H1 (cell line): Measurements from ENCODE around the gene LSM7. TPM values are rescaled to one million over a fixed set of nuclear protein-coding genes. Genes with fewer than 3 reads are reported as not detected.

Experiments used
- CTCF ChIA-PET: fragments of 300-600 bp; sonication (Branson Sonifier 250); formaldehyde crosslinking; loops from one replicate; lab custom pipeline; 2021; ENCODE audit not compliant: partially characterized antibody; lab: Charles Lee
- POLR2A ChIA-PET: fragments of 300-600 bp; sonication (Branson Sonifier 250); formaldehyde crosslinking; loops from one replicate; lab custom pipeline; 2021; ENCODE audit warnings: inconsistent platforms; ENCODE audit not compliant: partially characterized antibody; lab: Charles Lee
- DNase-seq, 2 experiments: peaks; one replicate each; pipeline versions ENCODE4 v3.0.0 to v3.0.0-alpha.2; 2010 to 2022; ENCODE audit warnings: low spot score in 2 of 2, low read depth in 1 of 2, mixed read lengths in 1 of 2
- FAIRE-seq: peaks from 2 replicates; lab custom pipeline; 2011; peaks lifted over from hg19 to GRCh38; lab: Jason Lieb, UNC
- H2AFZ ChIP-seq: 2 replicates; pipeline ENCODE4 v1.8.1; 2012; ENCODE audit warnings: low read length, inconsistent platforms
- H2AK5ac ChIP-seq: 2 replicates; pipeline ENCODE4 v1.6.1; 2013; ENCODE audit warnings: low read depth, low read length
- H2BK120ac ChIP-seq: replicated peaks from 2 replicates; pipeline ENCODE3; 2013; ENCODE audit warnings: low read depth, low read length, inconsistent platforms
- H2BK12ac ChIP-seq: 2 replicates; pipeline ENCODE4 v1.6.1; 2013; ENCODE audit warnings: low read depth, low read length
- H2BK15ac ChIP-seq: 2 replicates; pipeline ENCODE4 v1.6.1; 2013; ENCODE audit warnings: low read length
- H2BK20ac ChIP-seq: 2 replicates; pipeline ENCODE4 v1.6.1; 2013; ENCODE audit warnings: low read length
- H2BK5ac ChIP-seq: 2 replicates; pipeline ENCODE4 v1.6.1; 2013; ENCODE audit warnings: low read depth, low read length
- H3K14ac ChIP-seq: 2 replicates; pipeline ENCODE4 v1.6.1; 2013; ENCODE audit warnings: inconsistent platforms; ENCODE audit not compliant: insufficient read length
- H3K18ac ChIP-seq: 2 replicates; pipeline ENCODE4 v1.6.1; 2013; ENCODE audit warnings: low read length; ENCODE audit errors: extremely low read depth
- H3K23ac ChIP-seq: 2 replicates; pipeline ENCODE4 v1.6.1; 2013; ENCODE audit warnings: inconsistent platforms; ENCODE audit not compliant: insufficient read length
- H3K23me2 ChIP-seq: 2 replicates; pipeline ENCODE4 v1.6.1; 2013; ENCODE audit warnings: low read depth, low read length
- H3K27ac ChIP-seq: 2 replicates; pipeline ENCODE4 v1.6.1; 2011; ENCODE audit warnings: low read depth, low read length, inconsistent platforms
- H3K27me3 ChIP-seq, 4 experiments: replicated peaks in 1 of 4; 1 replicate in 1 of 4; 2 replicates in 3 of 4; pipeline versions ENCODE4 v1.6.1 to v1.8.1; 2011 to 2013; ENCODE audit warnings: low read length in 3 of 4, mild to moderate bottlenecking in 3 of 4, inconsistent platforms in 2 of 4, mixed read lengths in 2 of 4, moderate library complexity in 1 of 4; ENCODE audit not compliant: control insufficient read depth in 3 of 4, insufficient read depth in 3 of 4; ENCODE audit errors: extremely low read depth in 1 of 4
- H3K36me3 ChIP-seq, 4 experiments: 2 replicates each; pipeline versions ENCODE4 v1.6.1 to v1.8.1; 2011 to 2013; ENCODE audit warnings: mild to moderate bottlenecking in 4 of 4, low read length in 3 of 4, moderate library complexity in 2 of 4, control low read depth in 1 of 4, inconsistent platforms in 1 of 4; ENCODE audit not compliant: insufficient read depth in 4 of 4, control insufficient read depth in 2 of 4
- H3K4ac ChIP-seq: replicated peaks from 2 replicates; pipeline ENCODE3; 2013; ENCODE audit warnings: low read length, low read depth, mixed read lengths, inconsistent platforms; ENCODE audit not compliant: insufficient read length
- H3K4me1 ChIP-seq, 4 experiments: replicated peaks in 1 of 4; 1 replicate in 1 of 4; 2 replicates in 3 of 4; pipeline versions ENCODE4 v1.6.1 to v1.8.1; 2011 to 2013; ENCODE audit warnings: low read length in 3 of 4, inconsistent platforms in 2 of 4, mixed read lengths in 1 of 4; ENCODE audit not compliant: insufficient read depth in 4 of 4, control insufficient read depth in 3 of 4
- H3K4me2 ChIP-seq, 2 experiments: 2 replicates each; pipeline versions ENCODE4 v1.6.1 to v1.8.1; 2011 to 2013; ENCODE audit warnings: low read depth in 2 of 2, low read length in 2 of 2, control low read depth in 1 of 2, inconsistent platforms in 1 of 2, mild to moderate bottlenecking in 1 of 2; ENCODE audit not compliant: insufficient read depth in 1 of 2
- H3K4me3 ChIP-seq, 4 experiments: fragments of 200-600, 300-600 bp in 1 of 4; sonication (generic), shearing (Covaris generic), sonication (Bioruptor Twin) in 1 of 4; 2 replicates each; pipeline versions ENCODE4 v1.5.1 to v1.8.1; 2011 to 2016; ENCODE audit warnings: low read length in 4 of 4, low read depth in 3 of 4, control low read depth in 2 of 4, inconsistent platforms in 2 of 4, mild to moderate bottlenecking in 2 of 4, mixed read lengths in 1 of 4, moderate library complexity in 1 of 4; ENCODE audit not compliant: insufficient read depth in 2 of 4; ENCODE audit errors: extremely low read depth in 1 of 4
- H3K56ac ChIP-seq: replicated peaks from 2 replicates; pipeline ENCODE3; 2013; ENCODE audit warnings: low read depth, mild to moderate bottlenecking, mixed read lengths, low read length, inconsistent platforms; ENCODE audit not compliant: insufficient read length
- H3K79me1 ChIP-seq: 2 replicates; pipeline ENCODE4 v1.6.1; 2013; ENCODE audit warnings: low read depth, low read length, control low read depth
- H3K79me2 ChIP-seq, 2 experiments: 2 replicates each; pipeline versions ENCODE4 v1.6.1 to v1.8.1; 2012 to 2013; ENCODE audit warnings: low read length in 2 of 2, mild to moderate bottlenecking in 2 of 2, inconsistent platforms in 1 of 2; ENCODE audit not compliant: insufficient read depth in 2 of 2, control insufficient read depth in 1 of 2
- H3K9ac ChIP-seq, 4 experiments: replicated peaks in 1 of 4; 1 replicate in 1 of 4; 2 replicates in 3 of 4; pipeline versions ENCODE4 v1.6.1 to v1.8.1; 2011 to 2013; ENCODE audit warnings: low read depth in 3 of 4, low read length in 3 of 4, control low read depth in 2 of 4, mild to moderate bottlenecking in 2 of 4, moderate library complexity in 2 of 4, inconsistent platforms in 1 of 4; ENCODE audit errors: extremely low read depth in 1 of 4
- H3K9me3 ChIP-seq, 2 experiments: 2 replicates each; pipeline versions ENCODE4 v1.6.1 to v1.8.1; 2012 to 2013; ENCODE audit warnings: mild to moderate bottlenecking in 2 of 2, moderate library complexity in 2 of 2, control low read depth in 1 of 2, inconsistent platforms in 1 of 2, low read depth in 1 of 2, low read length in 1 of 2, mixed read lengths in 1 of 2; ENCODE audit not compliant: insufficient read depth in 2 of 2
- H4K20me1 ChIP-seq, 2 experiments: replicated peaks in 1 of 2; 2 replicates each; pipeline versions ENCODE3 to v1.8.1; 2011 to 2013; ENCODE audit warnings: inconsistent platforms in 2 of 2, low read length in 2 of 2, mild to moderate bottlenecking in 1 of 2; ENCODE audit not compliant: insufficient read depth in 2 of 2, control insufficient read depth in 1 of 2
- H4K5ac ChIP-seq: 2 replicates; pipeline ENCODE4 v1.6.1; 2013; ENCODE audit warnings: low read length, low read depth, mixed read lengths, inconsistent platforms; ENCODE audit not compliant: insufficient read length
- H4K8ac ChIP-seq: 2 replicates; pipeline ENCODE4 v1.8.0; 2013; ENCODE audit warnings: mild to moderate bottlenecking, moderate library complexity, low read length, inconsistent platforms; ENCODE audit not compliant: insufficient read depth; ENCODE audit errors: extremely low read depth
- H4K91ac ChIP-seq: replicated peaks from 2 replicates; pipeline ENCODE3; 2013; ENCODE audit warnings: low read length, mixed read lengths, inconsistent platforms; ENCODE audit not compliant: insufficient read length
- ASH2L ChIP-seq: fragments of 200-600, 300-600 bp; sonication (generic); IDR thresholded peaks from one replicate; pipeline ENCODE4 v1.7.1; 2017; ENCODE audit warnings: low read length
- BRCA1 ChIP-seq: IDR thresholded peaks from 2 replicates; pipeline ENCODE4 v1.6.1; 2012; ENCODE audit warnings: low read depth, low read length, improper control_type of control experiment
- CBX8 ChIP-seq: fragments of 300-800, 300-1000 bp; sonication (generic); IDR thresholded peaks from 2 replicates; pipeline ENCODE4 v1.7.1; 2016; ENCODE audit warnings: low read depth, low read length, borderline replicate concordance
- CHD2 ChIP-seq: IDR thresholded peaks from 2 replicates; pipeline ENCODE4 v1.6.1; 2012; ENCODE audit warnings: low read length, improper control_type of control experiment
- NANOG ChIP-seq: IDR thresholded peaks from 2 replicates; pipeline ENCODE4 v1.6.1; 2011; ENCODE audit warnings: low read length, low read depth, mild to moderate bottlenecking, inconsistent platforms; ENCODE audit not compliant: insufficient read depth, poor library complexity, severe bottlenecking
- SIX5 ChIP-seq: IDR thresholded peaks from 2 replicates; pipeline ENCODE4 v1.6.1; 2011; ENCODE audit warnings: mild to moderate bottlenecking, low read depth, low read length
- TAF7 ChIP-seq: optimal IDR thresholded peaks from 2 replicates; pipeline ENCODE3; 2011; ENCODE audit warnings: low read depth, mild to moderate bottlenecking, inconsistent platforms, low read length, moderate library complexity, borderline replicate concordance
- ZNF274 ChIP-seq: IDR thresholded peaks from 2 replicates; pipeline ENCODE4 v1.7.0; 2012; ENCODE audit warnings: low read length, borderline replicate concordance; ENCODE audit errors: extremely low read depth
- WGBS, 2 experiments: shearing (Covaris generic) in 1 of 2; methylation state at CpG; one replicate each; pipeline versions ENCODE4 v1.1.6 to v1.1.7; 2013 to 2015; ENCODE audit warnings: low lambda C conversion rate in 2 of 2, mixed read lengths in 2 of 2, inconsistent platforms in 1 of 2, low coverage in 1 of 2, missing lambda C conversion rate in 1 of 2; ENCODE audit not compliant: insufficient replicate concordance in 2 of 2, insufficient coverage in 1 of 2, insufficient read length in 1 of 2; ENCODE audit errors: extremely low coverage in 1 of 2, missing lambda C conversion rate in 1 of 2; 5-methylcytosine and 5-hydroxymethylcytosine counted together
- polyA plus RNA-seq, 7 experiments: library from polyadenylated mRNA; depleted of rRNA in 3 of 7; stranded (reverse) in 5 of 7; unstranded in 2 of 7; fragments of >200 nt in 5 of 7; fragments of 200-250 nt in 2 of 7; gene quantifications; 1 replicate in 5 of 7; 2 replicates in 1 of 7; 4 replicates in 1 of 7; pipeline versions ENCODE4 v1.2.1 to v1.2.3, GENCODE V29; 2011 to 2013; ENCODE audit warnings: missing spikeins in 2 of 7, mixed read lengths in 2 of 7
- total RNA-seq: library from RNA; stranded (reverse); fragmentation: NEBNext Ultra II Directional; extraction: Animal tissue kit (Norgen Biotek cat#: 25700); gene quantifications from 2 replicates; pipeline ENCODE4 v1.2.1, GENCODE V29; 2021
- TF ChIP-seq, protein P1 (sequence below): IDR thresholded peaks from 2 replicates; pipeline ENCODE4 v1.6.1; 2012; ENCODE audit warnings: inconsistent platforms
- TF ChIP-seq, protein P2 (sequence below): IDR thresholded peaks from 2 replicates; pipeline ENCODE4 v1.6.1; 2012; ENCODE audit warnings: inconsistent platforms

Gene LSM7
- total and polyA plus RNA-seq, 2 of the 8 experiments (the other 6 are each of a cell fraction or from before 2014, with no cell fraction given): 228 to 1,335 TPM

DNA sequence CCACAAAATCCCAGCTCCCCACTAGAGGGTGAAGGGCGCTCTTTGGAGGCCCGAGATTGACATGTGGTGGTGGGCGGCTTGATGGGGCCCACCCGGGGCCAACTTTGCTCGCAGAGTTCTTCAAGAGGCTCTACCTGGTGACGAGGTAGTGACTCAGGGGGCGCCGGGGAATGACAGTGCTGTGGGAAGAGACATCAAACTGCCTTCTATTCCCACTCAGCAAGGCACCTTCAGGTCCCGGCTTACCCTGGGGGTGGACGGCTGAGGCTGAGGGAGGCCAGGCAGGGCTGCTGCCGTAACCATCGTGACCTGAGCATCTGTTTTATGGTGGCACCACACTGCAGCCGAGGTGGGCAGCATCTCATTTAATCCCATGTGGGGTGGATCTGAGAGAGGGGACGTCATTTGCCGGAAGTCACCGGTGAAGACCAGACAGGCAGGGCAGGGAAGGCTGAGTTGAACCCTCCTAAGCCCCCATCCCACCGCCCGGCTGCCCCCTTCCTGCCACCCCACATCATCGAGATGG lies 22.0 kb downstream of the LSM7 start:
- Histone ChIP-seq H2BK12ac (no peak overlapping the region), H2BK120ac (no peak overlapping the region), H2AFZ (no peak overlapping the region), H3K23me2 (peaks cover 2% of the 10 kb centered on the region; the same call in 1 of the 2 replicates), H3K79me2 (no peaks in the 10 kb centered on the region), H2BK15ac (no peak overlapping the region; the same call in 1 of the 2 replicates), H3K79me1 (no peaks in the 10 kb centered on the region), H3K23ac (no peak overlapping the region), H3K4me3 (no peak overlapping the region), H3K4me2 (no peak overlapping the region), H3K9ac (no peak overlapping the region), H2BK5ac (no peak overlapping the region), H3K4ac (no peak overlapping the region), H3K9me3 (no peaks in the 10 kb centered on the region), H2BK20ac (peak overlapping the region; percentile 6; the same call in 1 of the 2 replicates), H3K27me3 (peaks cover 7 to 47% (median 34%) of the 10 kb centered on the region in 4 experiments), H3K36me3 (no peaks in the 10 kb centered on the region), H4K5ac (no peak overlapping the region), H3K18ac (no peak overlapping the region), H3K56ac (no peak overlapping the region), H2AK5ac (no peak overlapping the region), H4K20me1 (peaks cover 0 to 3% of the 10 kb centered on the region in 2 experiments), H3K27ac (no peak overlapping the region), H3K14ac (no peak overlapping the region), H4K91ac (no peak overlapping the region), H4K8ac (0 out of 2 replicates have a peak overlapping the region, but pooled peaks have one; percentile 36), H3K4me1 (peaks cover 0 to 19% (median 7%) of the 10 kb centered on the region in 4 experiments; a peak in 5 of 7 replicates)
- CTCF ChIA-PET: interaction anchor here (1.5 to 2.6 kb wide), 7 partner anchors 10 to 84 kb away, joined by 3 to 10 read pairs (median 6); no protein-coding TSS in a partner anchor
- FAIRE-seq (no peak), DNase-seq (no peak)
- WGBS, 2 experiments: 87% methylated on average over 19 of the region's 19 CpGs; no CpG with 5 or more reads in 1 of the 2 experiments
- POLR2A ChIA-PET: interaction anchor here (0.8 to 2.0 kb wide), 14 partner anchors 10 to 170 kb away, joined by 3 to 10 read pairs (median 4); partner anchors contain the start of gene GADD45B
- TF ChIP-seq NANOG (no peak), BRCA1 (no peak), SIX5 (no peak), CHD2 (no peak), ASH2L (no peak), TAF7 (no peak), ZNF274 (no peak), CBX8 (no peak)
- TF ChIP-seq, protein P1, sequence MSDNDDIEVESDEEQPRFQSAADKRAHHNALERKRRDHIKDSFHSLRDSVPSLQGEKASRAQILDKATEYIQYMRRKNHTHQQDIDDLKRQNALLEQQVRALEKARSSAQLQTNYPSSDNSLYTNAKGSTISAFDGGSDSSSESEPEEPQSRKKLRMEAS: no peak
- TF ChIP-seq, protein P2, sequence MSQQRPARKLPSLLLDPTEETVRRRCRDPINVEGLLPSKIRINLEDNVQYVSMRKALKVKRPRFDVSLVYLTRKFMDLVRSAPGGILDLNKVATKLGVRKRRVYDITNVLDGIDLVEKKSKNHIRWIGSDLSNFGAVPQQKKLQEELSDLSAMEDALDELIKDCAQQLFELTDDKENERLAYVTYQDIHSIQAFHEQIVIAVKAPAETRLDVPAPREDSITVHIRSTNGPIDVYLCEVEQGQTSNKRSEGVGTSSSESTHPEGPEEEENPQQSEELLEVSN: no peak
